ENCODE results near the gene NRDE2.

GRCh38 chr14:90248594-90248993, 83.1 kb downstream of the NRDE2 start:
- TF ChIP-seq POLR2A (IDR thresholded peaks at IDR 0.05; ENCODE audit: low read length) (no peak), GATA1 (IDR thresholded peaks at IDR 0.05; ENCODE audit: low read depth, low read length) (no peak)
